ENCODE data around the gene SYNE4.

DNA sequence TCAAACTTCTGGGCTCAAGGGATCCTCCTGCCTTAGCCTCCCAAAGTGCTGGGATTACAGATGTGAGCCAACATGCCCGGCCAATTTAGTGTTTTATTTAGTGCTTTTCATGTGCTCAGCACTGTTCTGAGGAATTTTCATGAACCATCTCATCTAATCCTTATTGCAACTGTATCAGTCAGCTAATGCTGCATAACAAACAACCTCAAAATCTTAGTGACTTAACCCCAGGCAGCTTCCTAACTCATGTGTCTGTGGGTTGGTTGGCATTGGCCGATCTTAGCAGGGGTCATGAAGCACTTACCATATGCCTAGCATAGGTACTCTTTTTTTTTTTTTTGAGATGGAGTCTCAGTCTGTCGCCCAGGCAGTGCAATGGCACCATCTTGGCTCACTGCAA is 19.8 kb downstream of the SYNE4 start:
- TF ChIP-seq CTCF (conservative IDR thresholded peaks at IDR 0.05; ENCODE audit: low read depth, low read length) (no peak), EZH2 (IDR thresholded peaks at IDR 0.05; ENCODE audit: borderline replicate concordance, low read depth, low read length, poor library complexity, severe bottlenecking) (no peak)

All from A673 (cell line).